Kidney (tissue), 14 donors: ENCODE measurements around the gene COL4A4. TPM values are rescaled to one million over a fixed set of nuclear protein-coding genes. Genes with fewer than 3 reads are reported as not detected.

ENCODE experiments used
- DNase-seq, 5 donors: peaks; one replicate each; pipeline ENCODE4 v3.0.0-alpha.2; 2013 to 2020
- FAIRE-seq: peaks from 2 replicates; lab custom pipeline; 2012; peaks lifted over from hg19 to GRCh38; lab: Jason Lieb, UNC
- H3K27ac ChIP-seq, 2 donors: one replicate each; pipeline ENCODE4 v1.7.0; 2013; ENCODE audit warnings: low read depth in 2 of 2, low read length in 2 of 2, inconsistent platforms in 1 of 2
- H3K27me3 ChIP-seq: one replicate; pipeline ENCODE4 v1.7.1; 2013; ENCODE audit warnings: low read length, inconsistent platforms; ENCODE audit not compliant: control insufficient read depth, insufficient read depth
- H3K36me3 ChIP-seq, 3 donors: one replicate each; pipeline versions ENCODE4 v1.7.0 to v1.7.1; 2013; ENCODE audit warnings: low read length in 3 of 3, control low read depth in 1 of 3, inconsistent platforms in 1 of 3; ENCODE audit not compliant: insufficient read depth in 3 of 3, control insufficient read depth in 2 of 3
- H3K4me1 ChIP-seq, 3 donors: one replicate each; pipeline versions ENCODE4 v1.7.0 to v1.7.1; 2013; ENCODE audit warnings: low read length in 3 of 3, inconsistent platforms in 1 of 3, low read depth in 1 of 3; ENCODE audit not compliant: control insufficient read depth in 2 of 3, insufficient read depth in 2 of 3
- H3K4me3 ChIP-seq, 3 donors: one replicate each; pipeline versions ENCODE4 v1.7.0 to v1.8.1; 2013; ENCODE audit warnings: low read length in 3 of 3, control low read depth in 1 of 3, inconsistent platforms in 1 of 3
- H3K9ac ChIP-seq, 3 donors: one replicate each; pipeline versions ENCODE4 v1.7.0 to v1.7.1; 2013; ENCODE audit warnings: low read length in 3 of 3, control low read depth in 1 of 3, inconsistent platforms in 1 of 3
- H3K9me3 ChIP-seq, 3 donors: one replicate each; pipeline versions ENCODE4 v1.7.0 to v1.7.1; 2013; ENCODE audit warnings: low read length in 3 of 3, control low read depth in 1 of 3, inconsistent platforms in 1 of 3; ENCODE audit not compliant: control insufficient read depth in 2 of 3, insufficient read depth in 1 of 3
- CTCF ChIP-seq: IDR thresholded peaks from 3 replicates; pipeline ENCODE4 v1.5.1; 2012; ENCODE audit warnings: mild to moderate bottlenecking, moderate library complexity, borderline replicate concordance; ENCODE audit not compliant: insufficient read depth; ENCODE audit errors: extremely low read depth
- intact Hi-C: fragments of 100-400 bp; cut with DNase I; formaldehyde crosslinking; loops from one replicate; pipeline ENCODE4 v1.11.1; 2022
- polyA plus RNA-seq: library from polyadenylated mRNA; stranded (reverse); fragments of 350-450 nt; fragmentation: Illumina TruSeq; extraction: RNeasy Lipid Tissue Mini Kit (QIAGEN cat#74804); gene quantifications from one replicate; pipeline ENCODE4 v1.2.3, GENCODE V29; 2014; ENCODE audit warnings: low read depth, low replicate concordance; ENCODE audit not compliant: insufficient read depth
- total RNA-seq: library from RNA; stranded (reverse); fragmentation: NEBNext Ultra II Directional; extraction: Animal tissue kit (Norgen Biotek cat#: 25700); gene quantifications from one replicate; pipeline ENCODE4 v1.2.1, GENCODE V29; 2021
- donor health status: control.
- donor health status: control.
- donor health status: control.
- donor health status: control.
- donor health status: control.
- donor health status: DM: yes; HTN: yes; CAD: no.
- donor health status: Normal renal cell carcinoma (clear cell type).

Gene COL4A4
- total and polyA plus RNA-seq, 2 donors from 2014 or later = 7.2 to 53.3 TPM

- FAIRE-seq = no peak
- Histone ChIP-seq H3K9me3 (no peaks in the 10 kb centered on the region), H3K4me3 (no peak overlapping the region), H3K27me3 (peaks cover 3% of the 10 kb centered on the region), H3K36me3 (no peaks in the 10 kb centered on the region), H3K27ac (no peak overlapping the region), H3K4me1 (no peaks in the 10 kb centered on the region), H3K9ac (no peak overlapping the region)
- TF ChIP-seq CTCF = no peak
- peak in 1 of 5 donors; percentile 30 for DNase-seq
- intact Hi-C loops = loop anchor here (5.0 kb wide), 1 partner anchor 112 kb away; no protein-coding TSS in a partner anchor
Measured at GRCh38 chr2:227124811-227125210, 39.2 kb downstream of the COL4A4 start.

- intact Hi-C loops = no loop called here
- Histone ChIP-seq H3K36me3 (no peaks in the 10 kb centered on the region), H3K4me3 (no peak overlapping the region), H3K9me3 (no peaks in the 10 kb centered on the region), H3K9ac (no peak overlapping the region), H3K4me1 (no peaks in the 10 kb centered on the region), H3K27ac (no peak overlapping the region), H3K27me3 (peaks cover 3% of the 10 kb centered on the region)
- DNase-seq = no peak
- TF ChIP-seq CTCF = no peak
- FAIRE-seq = no peak
Measured at GRCh38 chr2:227123697-227124096, 40.3 kb downstream of the COL4A4 start.

- no peaks in the 10 kb centered on the region for H3K27me3 ChIP-seq
- no peak overlapping the region for H3K4me3 ChIP-seq
- H3K27ac ChIP-seq = no peak overlapping the region
- no peaks in the 10 kb centered on the region for H3K4me1 ChIP-seq
- intact Hi-C loops = no loop called here
- H3K36me3 ChIP-seq = peaks cover 0 to 31% (median 3%) of the 10 kb centered on the region in 3 donors
- no peaks in the 10 kb centered on the region for H3K9me3 ChIP-seq
- no peak for FAIRE-seq
- no peak for TF ChIP-seq CTCF
- DNase-seq = no peak
- H3K9ac ChIP-seq = no peak overlapping the region
Measured at GRCh38 chr2:227118353-227118752, 45.7 kb downstream of the COL4A4 start.

- Histone ChIP-seq H3K9ac (no peak overlapping the region), H3K4me3 (no peak overlapping the region), H3K36me3 (peaks cover 0 to 31% (median 3%) of the 10 kb centered on the region in 3 donors), H3K27me3 (no peaks in the 10 kb centered on the region), H3K4me1 (no peaks in the 10 kb centered on the region), H3K9me3 (no peaks in the 10 kb centered on the region), H3K27ac (no peak overlapping the region)
- FAIRE-seq (no peak), DNase-seq (no peak)
- TF ChIP-seq CTCF = no peak
- intact Hi-C loops = no loop called here
Measured at GRCh38 chr2:227117852-227118251, 46.2 kb downstream of the COL4A4 start.
